ENCODE measurements around the gene TEPSIN. TPM values are rescaled to one million over a fixed set of nuclear protein-coding genes. Genes with fewer than 3 reads are reported as not detected.

The TEPSIN gene
- total RNA-seq, 1 donor from 2014 or later: 35.4 TPM

GRCh38 chr17:81193470-81194224 is 45.2 kb downstream of the TEPSIN start:
- intact Hi-C loops (cut with DNase I): loop anchor here (10.0 kb wide), 1 partner anchor 189 kb away; no protein-coding TSS in a partner anchor
- Histone ChIP-seq H3K4me3 (no peak overlapping the region), H3K9me3 (no peaks in the 10 kb centered on the region), H3K36me3 (peaks cover 0 to 8% of the 10 kb centered on the region in 2 donors), H3K4me1 (no peaks in the 10 kb centered on the region), H3K27ac (no peak overlapping the region), H3K27me3 (no peaks in the 10 kb centered on the region)
- no peak for TF ChIP-seq CTCF (IDR thresholded peaks at IDR 0.05)
- no peak for TF ChIP-seq POLR2AphosphoS5 (IDR thresholded peaks at IDR 0.05; ENCODE audit: insufficient read depth in 1 of 2, low read depth in 1 of 2)
- no peak for TF ChIP-seq POLR2A (IDR thresholded peaks at IDR 0.05)
- no peak for DNase-seq (ENCODE audit: extremely low spot score in 2 of 2)

DNA sequence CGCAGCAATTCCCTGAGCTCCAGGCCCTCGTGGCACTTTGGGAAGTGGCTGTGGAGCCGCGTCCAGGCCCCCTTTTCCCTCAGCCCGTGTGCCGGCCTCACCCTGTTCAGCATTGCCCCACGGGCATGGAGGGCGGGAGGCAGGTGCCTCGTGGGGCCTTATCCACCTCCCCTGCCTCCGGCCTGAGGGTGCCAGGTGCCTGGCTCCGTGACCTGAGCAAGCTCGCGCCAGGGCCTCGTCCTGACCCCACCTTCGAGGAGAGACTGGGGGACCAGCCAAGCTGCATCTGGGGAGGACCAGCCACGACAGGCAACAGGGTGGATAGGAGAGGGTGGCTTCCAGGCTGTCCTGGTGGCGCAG is 45.8 kb downstream of the TEPSIN start:
- Histone ChIP-seq H3K27me3 (no peaks in the 10 kb centered on the region), H3K9me3 (no peaks in the 10 kb centered on the region), H3K4me3 (no peak overlapping the region), H3K36me3 (peaks cover 0 to 4% of the 10 kb centered on the region in 2 donors), H3K27ac (no peak overlapping the region), H3K4me1 (no peaks in the 10 kb centered on the region)
- TF ChIP-seq POLR2AphosphoS5 (IDR thresholded peaks at IDR 0.05; ENCODE audit: insufficient read depth in 1 of 2, low read depth in 1 of 2) (no peak), CTCF (IDR thresholded peaks at IDR 0.05) (no peak), POLR2A (IDR thresholded peaks at IDR 0.05) (no peak)
- intact Hi-C loops (cut with DNase I): loop anchor here (10.0 kb wide), 1 partner anchor 188 kb away; no protein-coding TSS in a partner anchor
- DNase-seq (ENCODE audit: extremely low spot score in 2 of 2): no peak

DNA sequence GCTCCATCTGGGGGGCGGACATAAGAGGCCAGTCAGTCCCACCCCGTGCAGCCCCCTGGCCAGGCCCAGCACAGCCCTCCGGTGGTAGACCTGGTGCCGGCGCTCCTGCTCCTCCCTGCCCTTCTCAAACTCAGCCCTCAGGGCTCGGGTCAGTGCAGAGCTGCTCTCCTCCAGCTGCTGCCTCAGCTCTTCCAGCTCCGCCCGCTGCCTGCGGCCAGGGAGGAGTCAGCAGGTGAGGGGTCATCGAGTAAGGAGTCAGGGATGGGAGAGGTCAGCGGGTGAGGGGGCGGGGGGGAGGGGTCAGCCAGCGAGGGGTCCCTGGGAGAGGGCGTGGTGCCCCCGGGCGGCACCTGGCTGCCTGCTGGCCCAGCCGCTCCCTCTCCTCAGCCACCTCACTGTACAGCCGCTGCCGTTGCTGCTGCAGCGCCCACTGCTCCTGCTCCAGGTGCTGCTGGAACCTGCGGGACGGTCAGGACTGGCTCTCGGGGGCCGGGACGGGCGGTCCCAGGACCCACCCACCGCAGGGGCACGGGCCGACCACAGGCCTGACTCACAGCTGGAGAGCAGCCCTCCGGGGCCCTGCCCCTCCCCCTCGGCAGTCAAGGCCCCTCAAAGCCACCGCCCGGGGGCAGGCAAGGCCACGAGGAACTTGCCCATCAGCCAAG is 46.3 kb downstream of the TEPSIN start:
- intact Hi-C loops (cut with DNase I): loop anchor here (10.0 kb wide), 1 partner anchor 188 kb away; no protein-coding TSS in a partner anchor
- TF ChIP-seq POLR2AphosphoS5 (IDR thresholded peaks at IDR 0.05; ENCODE audit: insufficient read depth in 1 of 2, low read depth in 1 of 2) (no peak), CTCF (IDR thresholded peaks at IDR 0.05) (no peak), POLR2A (IDR thresholded peaks at IDR 0.05) (no peak)
- H3K27ac ChIP-seq: no peak overlapping the region
- H3K4me3 ChIP-seq: no peak overlapping the region
- no peaks in the 10 kb centered on the region for H3K9me3 ChIP-seq
- DNase-seq (ENCODE audit: extremely low spot score in 2 of 2): no peak
- peaks cover 0 to under 1% of the 10 kb centered on the region in 2 donors for H3K36me3 ChIP-seq
- H3K4me1 ChIP-seq: no peaks in the 10 kb centered on the region
- no peaks in the 10 kb centered on the region for H3K27me3 ChIP-seq

GRCh38 chr17:81191646-81192045 is 47.2 kb downstream of the TEPSIN start:
- Histone ChIP-seq H3K9me3 (no peaks in the 10 kb centered on the region), H3K36me3 (no peaks in the 10 kb centered on the region), H3K4me3 (no peak overlapping the region), H3K27ac (no peak overlapping the region), H3K27me3 (no peaks in the 10 kb centered on the region), H3K4me1 (no peaks in the 10 kb centered on the region)
- TF ChIP-seq POLR2AphosphoS5 (IDR thresholded peaks at IDR 0.05; ENCODE audit: insufficient read depth in 1 of 2, low read depth in 1 of 2) (no peak), POLR2A (IDR thresholded peaks at IDR 0.05) (no peak), CTCF (IDR thresholded peaks at IDR 0.05) (no peak)
- DNase-seq (ENCODE audit: extremely low spot score in 2 of 2): no peak
- intact Hi-C loops (cut with DNase I): loop anchor here (10.0 kb wide), 1 partner anchor 187 kb away; no protein-coding TSS in a partner anchor
